NCI-H526 treated with DMSO at 0.1 percent for 48 hours (cell line): ENCODE data around the gene SIRPB2.
A peak's percentile ranks its signal among the peaks of the same experiment; 100 is the strongest.
"Not testable (repeated sequence)": the region's sequence is repeated elsewhere in the genome, so short reads cannot be mapped to it uniquely, and the experiment has no call there.

ENCODE experiments used
- DNase-seq: peaks from one replicate; lab custom pipeline; 2025; lab: John Stamatoyannopoulos, UW

Gene SIRPB2

DNA sequence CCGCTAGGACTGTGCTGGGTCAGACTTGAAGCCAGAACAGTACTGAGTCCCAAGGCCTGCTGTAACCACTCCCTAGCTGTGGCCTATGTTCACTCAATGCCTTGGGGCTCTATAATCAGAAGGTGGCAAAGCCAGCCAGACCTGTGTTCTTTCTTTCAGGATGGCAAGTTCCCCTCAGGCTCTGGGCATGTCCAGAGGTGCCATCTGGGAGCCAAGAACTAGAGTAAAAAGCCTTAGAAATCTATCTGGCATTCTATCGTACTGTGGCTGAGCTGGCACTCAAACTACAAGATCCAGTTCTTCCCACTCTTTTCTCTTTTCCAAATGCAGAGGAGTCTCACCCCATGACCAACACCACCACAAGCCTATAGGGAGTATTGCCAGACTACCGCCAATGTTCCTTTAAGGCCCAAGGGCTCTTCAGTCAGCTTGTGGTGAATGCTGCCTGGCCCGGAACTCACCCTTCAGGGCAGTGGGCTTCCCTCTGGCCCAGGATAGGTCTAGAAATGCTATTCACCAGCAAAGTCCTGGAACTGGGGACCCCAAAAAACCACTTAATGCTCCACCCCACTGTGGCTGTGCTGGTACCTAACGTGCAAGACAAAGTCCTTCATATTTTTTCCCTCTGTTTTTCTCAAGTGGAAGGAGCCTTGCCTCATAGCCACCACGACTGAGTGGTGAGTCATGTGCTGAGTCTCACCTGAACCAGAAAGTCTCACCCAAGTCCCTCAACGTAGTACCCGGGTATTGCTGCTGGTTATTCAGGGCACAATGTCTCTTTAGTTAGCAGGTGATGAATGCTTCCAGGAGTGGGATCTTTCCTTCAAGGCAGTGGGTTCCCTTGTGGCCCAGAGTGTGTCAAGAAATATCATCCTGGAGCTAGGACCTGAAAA lies 8.6 kb upstream of the SIRPB2 start:
- DNase-seq = no peak

DNA sequence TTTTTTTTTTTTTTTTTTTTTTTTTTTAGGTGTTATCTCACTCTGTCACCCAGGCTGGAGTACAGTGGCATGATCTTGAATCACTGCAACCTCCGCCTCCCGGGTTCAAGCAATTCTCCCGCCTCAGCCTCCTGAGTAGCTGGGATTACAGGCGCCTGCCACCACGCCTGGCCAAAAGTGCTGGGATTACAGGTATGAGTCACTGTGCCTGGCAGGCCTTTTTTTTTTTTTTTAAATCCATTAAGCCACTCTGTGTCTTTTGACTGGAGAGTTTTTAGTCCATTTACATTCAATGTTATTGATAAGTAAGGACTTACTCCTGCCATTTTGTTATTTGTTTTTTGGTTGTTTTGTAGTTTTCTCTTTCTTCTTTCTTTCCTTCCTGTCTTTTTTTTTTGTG lies 6.2 kb upstream of the SIRPB2 start:
- DNase-seq = not testable (repeated sequence)

DNA sequence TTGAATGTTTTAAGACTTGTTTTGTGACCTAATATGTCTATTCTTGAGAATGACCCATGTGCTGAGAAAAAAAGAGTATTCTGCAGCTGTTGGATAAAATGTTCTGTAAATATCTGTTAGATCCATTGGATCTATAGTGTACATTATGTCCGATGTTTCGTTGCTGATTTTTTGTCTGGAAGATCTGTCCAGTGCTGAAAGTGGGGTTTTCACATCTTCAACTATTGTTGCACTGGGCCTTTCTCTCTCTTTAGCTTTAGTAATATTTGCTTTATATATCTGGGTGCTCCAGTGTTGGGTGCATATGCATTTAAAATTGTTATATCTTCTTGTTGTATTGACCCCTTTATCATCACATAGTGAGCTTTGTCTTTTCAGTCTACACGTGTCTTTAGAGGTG lies 5.7 kb upstream of the SIRPB2 start:
- DNase-seq = no peak

DNA sequence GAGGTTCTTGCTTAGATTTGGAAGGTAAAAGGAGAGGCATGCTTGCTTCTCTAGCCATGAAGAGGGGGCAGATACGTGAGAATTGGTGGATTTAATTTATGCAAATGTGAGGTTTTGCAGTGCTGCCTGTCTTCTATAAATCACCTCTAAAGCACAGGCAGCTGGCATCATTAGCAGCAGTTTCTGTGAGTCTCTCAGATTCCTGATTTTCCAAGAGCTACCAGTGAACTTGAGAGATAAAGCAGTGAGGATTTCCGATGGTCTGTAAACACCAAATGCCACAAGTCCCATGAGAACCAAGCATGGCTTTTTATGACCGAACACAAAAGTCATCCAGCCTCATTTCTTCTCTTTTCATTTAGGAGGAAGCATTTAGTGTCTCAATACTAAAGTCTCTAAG lies 3.2 kb upstream of the SIRPB2 start:
- peak; percentile 92 for DNase-seq

DNA sequence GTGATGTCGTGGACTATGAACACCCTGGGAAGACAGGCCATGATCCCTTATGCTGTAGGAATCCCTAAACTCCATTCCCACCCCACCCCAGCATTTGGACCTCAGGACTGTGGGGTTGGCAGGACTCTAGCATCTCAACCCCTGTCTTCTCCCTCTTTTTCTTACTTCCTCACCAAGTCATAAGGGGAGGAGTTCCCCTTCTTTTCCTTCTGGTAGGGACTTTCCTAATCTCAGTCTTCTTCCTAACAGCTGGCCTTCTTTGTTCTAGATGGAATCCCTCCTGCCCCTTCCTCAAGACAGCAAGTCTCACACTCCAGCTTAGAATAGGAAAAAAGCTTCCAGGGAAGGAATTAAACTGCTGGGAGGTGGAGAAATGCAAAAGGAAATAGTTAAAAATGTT lies 2.3 kb upstream of the SIRPB2 start:
- DNase-seq = no peak

DNA sequence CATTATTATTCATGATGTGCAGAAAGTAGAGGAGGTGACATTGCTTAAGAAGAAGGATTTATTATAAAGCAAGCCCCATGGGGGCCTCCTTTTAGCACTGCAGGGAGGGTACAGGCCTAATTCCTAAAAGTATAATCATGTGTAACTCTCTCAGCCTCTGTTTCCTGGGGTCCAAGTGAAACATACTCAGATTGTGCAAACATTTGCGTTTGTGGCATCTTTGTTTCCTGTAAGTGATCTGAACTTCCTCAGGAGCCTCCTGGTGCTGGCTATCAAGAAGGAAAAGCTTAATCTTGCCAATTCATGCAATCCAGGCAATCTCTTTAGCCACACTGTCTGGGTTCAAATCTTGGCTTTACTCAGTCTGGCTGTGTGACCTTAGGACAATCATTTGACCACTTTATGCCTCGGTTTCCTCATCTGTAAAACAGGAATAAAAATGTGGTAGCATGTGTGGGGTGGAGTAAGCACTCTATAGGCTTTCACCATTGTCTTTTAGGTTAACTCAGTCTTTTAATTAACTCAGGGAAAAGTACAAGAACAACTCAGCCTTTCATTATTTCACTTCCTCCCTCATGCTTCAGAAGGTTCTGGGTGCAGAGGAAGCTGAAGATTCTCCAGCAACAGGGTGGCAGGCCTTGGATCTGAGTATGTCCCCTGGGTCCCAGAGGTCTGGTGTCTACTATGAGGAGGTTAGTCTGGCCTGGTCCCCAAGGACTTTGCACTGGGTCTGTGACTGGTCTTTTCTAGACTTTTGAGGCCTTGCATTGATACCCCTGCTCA lies 831 bp upstream of the SIRPB2 start:
- no peak for DNase-seq

DNA sequence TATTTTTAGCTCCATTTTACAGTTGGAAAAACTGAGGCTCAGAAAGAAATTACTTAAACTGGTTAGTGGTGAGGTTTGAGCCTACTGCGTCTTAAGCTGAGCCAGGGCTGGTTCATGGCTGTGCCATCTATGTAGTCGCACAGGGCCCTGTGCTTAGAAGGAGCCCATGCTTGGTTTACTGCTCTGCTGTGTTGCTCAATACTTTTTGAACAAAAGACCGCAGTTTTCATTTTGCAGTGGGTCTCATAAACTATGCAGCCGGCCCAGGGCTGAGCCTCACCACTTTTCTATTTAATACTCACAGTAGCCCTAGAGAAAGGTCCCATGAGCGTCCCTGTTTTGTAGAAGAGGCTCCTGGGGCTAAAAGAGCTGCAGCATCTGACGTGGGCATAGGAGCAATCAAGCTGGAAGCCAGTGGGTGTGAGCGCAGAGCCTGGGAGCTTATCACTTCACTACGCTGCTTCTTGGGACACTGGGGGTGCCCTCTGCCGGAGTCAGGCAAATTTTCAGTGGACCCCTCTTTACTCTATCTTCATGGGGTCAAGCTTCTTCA lies 501 bp downstream of the SIRPB2 start:
- DNase-seq = no peak

DNA sequence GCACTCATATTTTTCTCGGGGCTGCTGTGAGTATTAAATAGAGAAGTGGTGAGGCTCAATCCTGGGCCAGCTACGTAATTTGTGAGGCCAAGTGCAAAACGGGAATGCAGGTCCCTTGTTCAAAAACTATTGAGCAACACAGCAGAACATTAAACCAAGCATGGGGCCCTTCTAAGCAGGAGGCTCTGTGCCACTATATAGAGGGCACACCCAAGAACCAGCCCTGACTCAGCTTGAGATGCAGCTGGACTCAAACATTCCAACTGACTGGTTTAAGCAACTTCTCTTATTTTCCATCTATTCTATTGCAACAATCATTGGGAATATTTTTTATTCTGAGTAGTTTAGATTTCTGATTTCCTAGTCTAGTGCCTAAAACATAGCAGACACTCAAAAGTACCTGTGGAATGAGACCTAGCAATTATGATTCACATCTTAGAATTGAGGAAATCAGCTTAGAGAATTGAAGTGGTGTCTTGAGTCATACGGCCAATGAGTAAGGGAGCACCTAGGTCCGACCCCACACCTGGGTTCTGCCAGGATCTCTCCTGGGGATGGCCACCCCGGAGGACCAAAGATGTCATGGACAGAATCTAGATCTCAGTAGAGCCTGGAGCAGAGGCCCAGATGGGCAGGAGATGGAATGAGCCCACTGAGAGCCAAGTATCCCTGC lies 1.3 kb downstream of the SIRPB2 start:
- DNase-seq = no peak

DNA sequence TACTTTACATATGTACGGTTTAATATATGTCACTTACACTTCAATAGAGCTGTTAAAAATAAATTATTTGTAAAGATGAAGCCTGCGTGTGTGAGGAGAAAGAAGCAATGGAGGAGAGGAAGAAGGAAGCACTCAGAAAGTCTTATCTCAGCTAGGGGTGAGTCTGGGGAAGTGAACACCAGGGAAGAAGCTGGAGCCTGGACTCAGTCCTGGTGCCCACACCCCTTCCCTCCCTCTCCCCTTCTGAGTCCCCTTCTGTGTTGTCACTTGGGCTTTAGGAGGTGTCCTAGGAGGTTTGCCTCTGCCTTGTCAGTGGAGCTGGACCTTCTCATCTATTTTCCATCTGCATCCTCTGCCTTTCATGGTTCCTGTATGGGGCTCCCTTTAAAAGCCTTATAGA lies 1.9 kb downstream of the SIRPB2 start:
- DNase-seq = no peak

DNA sequence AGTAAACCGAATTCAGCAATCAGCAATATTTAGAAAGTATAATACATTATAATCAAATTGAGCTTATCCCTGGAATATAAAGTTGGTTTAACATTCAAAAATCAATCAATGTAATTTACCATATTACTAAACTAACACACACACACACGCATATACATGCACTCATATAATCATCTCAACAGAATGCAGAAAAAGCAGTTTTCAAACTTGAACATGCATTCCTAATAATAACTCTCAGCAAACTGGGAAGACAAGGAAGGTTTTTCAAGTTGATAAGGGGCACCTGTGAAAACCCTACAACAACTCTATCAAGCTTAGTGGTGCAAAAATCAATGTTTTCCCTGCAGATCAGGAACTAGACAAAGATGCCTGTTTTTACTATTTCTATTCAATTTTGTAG lies 4.7 kb downstream of the SIRPB2 start:
- no peak for DNase-seq

DNA sequence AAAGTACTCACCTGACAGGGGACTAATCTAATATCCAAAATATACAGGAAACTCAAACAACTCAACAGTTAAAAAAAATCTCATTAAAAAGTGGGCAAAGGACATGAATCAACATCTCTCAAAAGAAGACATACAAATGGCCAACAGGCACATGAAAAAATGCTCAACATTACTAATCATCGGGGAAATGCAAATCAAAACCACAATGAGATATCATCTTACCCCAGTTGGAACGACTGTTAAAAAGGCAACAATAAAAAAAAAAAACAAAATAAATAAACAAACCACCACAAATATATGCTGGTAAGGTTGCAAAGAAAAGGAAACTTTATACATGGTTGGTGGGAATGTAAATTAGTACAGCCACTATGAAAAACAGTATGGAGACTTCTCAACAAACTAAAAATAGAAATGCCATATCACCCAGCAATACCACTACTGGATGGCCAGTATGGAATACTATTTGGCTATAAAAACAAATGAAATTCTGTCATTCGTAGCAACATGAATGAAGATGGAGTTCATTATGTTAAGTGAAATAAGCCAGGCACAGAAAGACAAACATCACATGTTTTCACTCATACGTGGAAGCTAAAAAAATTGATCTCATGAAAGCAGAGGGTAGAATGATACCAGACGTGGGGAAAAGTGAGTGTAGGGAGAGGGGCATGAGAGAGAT lies 6.6 kb downstream of the SIRPB2 start:
- peak; percentile 100 for DNase-seq

DNA sequence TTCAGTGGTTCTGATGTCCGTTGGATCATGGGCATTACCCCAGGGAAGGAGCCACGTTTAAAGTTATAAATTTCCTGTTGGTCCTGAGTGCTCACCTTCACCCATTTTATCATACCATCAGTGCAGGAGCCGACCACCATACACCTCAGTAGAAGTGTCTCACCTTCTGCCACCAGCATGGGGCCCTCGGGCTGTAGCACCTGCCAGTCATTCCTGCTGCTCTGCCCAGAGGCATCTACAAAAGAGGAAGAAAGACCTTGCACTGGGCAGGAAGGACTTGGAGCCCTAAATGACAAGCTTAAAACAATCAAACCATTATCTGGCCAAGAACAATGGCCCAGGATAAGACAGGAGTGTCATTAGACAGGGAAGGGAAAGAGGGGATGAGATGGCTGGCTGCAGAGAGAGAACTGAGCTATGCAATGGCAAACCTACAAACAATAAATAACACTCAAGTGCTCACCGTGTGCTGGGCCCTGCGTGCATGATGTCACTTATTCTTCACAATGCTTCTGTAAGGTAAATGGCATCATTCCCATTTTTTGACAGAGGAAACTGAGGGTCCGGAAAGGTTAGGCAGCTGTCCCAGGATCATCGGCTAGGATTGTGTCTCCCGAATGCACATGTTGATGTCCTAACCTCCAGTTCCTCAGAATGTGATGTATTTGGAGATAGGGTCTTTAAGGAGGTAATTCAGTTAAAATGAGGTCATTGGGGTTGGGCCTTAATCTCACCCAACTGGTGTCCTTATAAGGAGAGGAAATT lies 11.2 kb downstream of the SIRPB2 start:
- DNase-seq = no peak

DNA sequence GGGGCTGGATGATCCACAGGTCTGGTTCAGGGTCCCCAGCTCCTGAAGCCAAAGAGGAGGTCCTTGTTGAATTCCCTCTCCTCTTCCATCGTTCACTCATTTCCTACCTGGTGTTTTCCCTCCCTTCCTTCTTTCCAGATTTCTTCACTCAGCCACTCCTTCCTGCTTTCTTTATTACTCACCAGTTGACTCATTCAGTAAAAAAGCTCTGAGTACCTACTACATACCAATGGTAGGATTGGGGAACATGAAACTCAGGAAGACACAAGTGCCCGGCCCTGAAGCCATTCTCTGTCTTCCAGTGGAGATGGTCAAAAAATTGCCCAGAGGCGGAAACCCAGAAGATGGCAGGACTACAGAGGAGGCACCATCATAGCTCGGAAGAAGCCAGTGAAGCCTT lies 12.7 kb downstream of the SIRPB2 start:
- no peak for DNase-seq

DNA sequence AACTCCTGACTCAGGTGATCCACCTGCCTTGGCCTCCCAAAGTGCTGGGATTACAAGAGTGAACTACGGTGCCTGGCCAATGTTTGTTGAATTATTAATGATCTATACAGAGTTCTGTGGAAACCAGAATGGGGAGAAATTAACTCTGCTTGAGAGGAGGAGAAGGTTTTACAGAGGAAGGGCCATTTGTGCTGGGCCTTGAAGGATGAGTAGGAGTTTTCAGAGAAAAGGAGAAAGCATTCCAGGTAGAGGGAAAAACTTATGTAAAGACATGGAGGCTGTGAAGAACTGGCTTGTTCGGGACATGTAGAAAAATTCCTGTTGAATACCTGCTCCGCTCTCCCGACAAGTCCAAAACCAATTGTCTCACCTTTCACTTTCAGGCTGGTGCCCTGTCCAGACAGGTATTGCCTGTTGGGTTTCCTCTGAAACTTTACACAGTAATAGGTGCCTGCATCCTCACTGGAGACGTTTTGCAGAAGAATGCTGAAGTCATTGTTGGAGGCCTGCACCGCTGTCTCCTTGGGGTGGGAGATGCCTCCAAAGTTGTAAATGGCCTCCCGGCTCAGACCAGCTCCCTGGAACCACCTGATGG lies 13.2 kb downstream of the SIRPB2 start:
- no peak for DNase-seq

DNA sequence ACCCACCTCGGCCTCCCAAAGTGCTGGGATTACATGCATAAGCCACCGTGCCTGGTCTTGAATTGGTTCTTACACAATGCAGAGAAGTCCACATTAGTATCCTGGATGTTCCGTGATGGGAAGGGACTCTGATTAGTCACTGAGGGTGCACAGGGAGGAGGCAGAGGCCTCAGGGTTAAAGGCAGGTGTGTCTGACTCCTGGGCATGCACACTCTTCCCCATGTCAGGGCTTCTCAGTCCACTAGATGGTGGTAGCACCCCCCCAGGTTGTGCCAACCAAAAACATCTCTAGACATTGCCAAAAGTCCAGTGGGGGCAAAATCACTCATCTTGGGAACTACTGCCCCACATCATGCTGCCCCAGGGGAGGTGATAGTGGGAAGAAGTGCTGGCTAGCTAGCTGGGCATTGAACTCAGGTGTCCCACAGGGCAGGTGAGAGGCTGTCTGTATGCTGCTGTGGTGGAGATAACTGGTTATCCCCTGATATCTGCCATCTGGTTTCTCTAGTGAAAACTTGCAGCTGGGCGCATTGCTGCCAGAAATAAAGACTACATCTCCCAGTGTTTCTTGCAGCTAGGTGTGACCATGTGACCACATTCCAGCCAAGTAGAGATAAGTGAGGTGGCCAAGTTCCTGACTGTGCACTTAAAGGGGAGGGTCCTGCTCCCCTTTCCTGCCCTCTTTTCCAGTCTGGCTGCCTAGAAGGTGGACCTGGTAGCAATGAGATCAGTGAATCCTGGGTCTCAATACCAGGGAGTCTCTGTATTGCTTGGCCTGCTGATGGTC lies 16.2 kb downstream of the SIRPB2 start:
- DNase-seq = no peak

DNA sequence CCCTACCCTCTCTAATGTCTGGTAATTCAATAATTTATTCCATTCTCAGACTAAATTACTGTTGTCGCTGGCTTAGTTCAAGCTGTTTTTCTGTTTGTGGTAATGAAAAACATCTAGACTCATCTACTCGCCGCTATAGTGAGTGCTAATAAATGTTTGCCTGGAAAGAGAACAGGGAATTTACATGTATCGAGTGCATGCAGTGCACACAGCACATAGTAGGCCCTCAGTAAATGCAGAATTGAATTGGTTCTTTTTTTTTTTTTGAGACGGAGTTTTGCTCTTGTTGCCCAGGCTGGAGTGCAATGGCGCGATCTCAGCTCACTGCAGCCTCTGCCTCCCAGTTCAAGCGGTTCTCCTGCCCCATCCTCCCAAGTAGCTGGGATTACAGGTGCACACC lies 16.9 kb downstream of the SIRPB2 start:
- DNase-seq = no peak

DNA sequence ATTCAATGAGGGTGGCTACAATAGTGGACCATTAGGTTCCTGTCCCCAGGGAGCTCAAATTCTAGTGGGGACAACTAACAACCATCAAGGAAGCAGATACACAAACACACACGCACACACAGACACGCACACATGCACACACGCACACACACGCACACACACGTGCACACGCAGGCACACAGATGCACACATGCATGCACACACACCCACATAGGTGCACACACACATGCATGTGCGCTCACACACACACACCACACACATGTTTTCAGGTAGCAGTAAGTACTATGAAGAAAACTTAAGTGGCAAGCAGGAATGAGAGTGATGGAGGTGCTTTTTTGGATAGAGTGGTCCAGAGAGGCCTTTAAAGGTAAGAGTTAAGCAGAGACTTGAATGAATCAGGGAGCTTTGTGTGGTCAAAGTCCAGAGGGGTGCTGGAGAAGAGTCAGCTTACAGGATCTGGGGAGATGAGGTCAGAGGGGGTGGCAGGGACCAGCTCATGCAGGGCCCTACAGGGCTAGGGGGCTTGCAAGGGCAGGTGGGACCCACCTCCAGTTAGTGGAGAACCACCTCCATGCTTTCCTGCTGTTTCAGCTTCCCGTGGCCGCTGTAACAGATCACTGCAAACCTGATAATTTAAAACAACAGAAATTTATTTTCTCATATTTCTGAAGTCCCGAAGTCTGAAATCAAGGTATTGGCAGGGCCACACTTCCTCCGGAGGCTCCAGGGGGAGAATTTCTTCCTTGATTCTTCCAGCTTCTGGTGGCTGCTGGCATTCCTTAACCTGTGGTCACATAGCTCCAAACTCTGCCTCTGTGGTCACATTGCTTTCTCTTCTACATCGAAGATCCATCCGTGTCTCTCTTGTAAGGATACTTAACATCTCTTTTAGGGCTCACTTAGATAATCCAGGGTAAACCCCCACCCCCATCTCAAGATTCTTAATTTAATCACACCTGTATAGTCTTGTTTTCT lies 17.7 kb downstream of the SIRPB2 start:
- no peak for DNase-seq

DNA sequence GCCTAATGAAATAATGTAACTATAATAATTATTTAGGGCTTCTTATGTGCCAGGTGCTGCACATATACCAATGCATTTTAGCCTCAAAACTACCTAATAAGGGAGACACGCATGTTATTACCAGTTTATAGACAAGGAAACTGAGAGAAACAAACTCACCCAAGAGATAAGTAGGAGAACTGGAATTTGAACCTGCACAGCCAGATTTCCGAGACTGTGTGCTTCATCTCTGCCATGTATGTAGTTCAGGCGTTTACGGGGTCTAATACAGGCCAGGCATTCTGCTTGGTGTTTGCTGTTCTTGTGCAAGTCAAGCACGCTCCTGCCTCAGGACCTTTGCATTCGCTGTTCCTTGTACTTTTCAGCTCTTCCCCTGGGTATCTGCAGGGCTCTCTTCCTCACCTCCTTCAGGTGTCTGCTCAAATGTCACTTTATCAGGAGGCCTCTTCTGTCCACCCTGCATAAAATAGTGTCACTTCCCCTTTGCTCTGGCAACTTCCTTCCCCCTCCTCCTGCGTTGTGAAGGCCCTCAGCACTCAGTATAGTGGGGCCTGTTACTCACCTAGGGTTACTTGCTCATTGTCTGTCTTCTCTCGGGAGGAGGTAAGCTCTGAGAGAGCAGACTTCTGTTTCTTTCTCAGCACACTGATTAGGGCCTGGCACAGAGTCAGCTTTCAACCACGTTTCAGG lies 18.5 kb downstream of the SIRPB2 start:
- no peak for DNase-seq
